ENCODE measurements around the gene FARP1. TPM values are rescaled to one million over a fixed set of nuclear protein-coding genes. Genes with fewer than 3 reads are reported as not detected.
A peak's percentile ranks its signal among the peaks of the same experiment; 100 is the strongest.

FARP1 gene
- total RNA-seq, 3 donors from 2014 or later: 0.45 to 0.86 (median 0.63) TPM

DNA sequence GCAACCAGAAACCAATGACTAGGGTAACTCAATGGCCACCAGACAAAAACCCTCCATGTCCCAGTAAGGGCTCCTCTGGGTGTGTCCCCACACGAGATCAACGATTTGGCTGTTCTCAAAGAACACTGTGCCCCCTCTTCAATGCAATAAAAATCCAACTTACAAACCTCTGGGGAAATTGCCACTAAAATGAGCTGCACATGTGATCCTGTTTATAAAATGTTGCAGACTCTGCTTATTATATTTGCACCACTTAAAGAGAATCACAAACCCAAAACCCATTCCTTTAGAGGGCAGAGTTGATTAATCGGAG, 353.5 kb downstream of the FARP1 start:
- ATAC-seq (no peak), DNase-seq (no peak)
- no peaks in the 10 kb centered on the region for H3K9me3 Mint-ChIP-seq
- H3K4me1 Mint-ChIP-seq (ENCODE audit: low read depth): peaks cover 58% of the 10 kb centered on the region
- peaks cover 13% of the 10 kb centered on the region for H3K36me3 Mint-ChIP-seq (ENCODE audit: insufficient read depth)
- no peaks in the 10 kb centered on the region for H3K27me3 Mint-ChIP-seq (ENCODE audit: low read depth)
- H3K4me3 Mint-ChIP-seq: no peak overlapping the region

DNA sequence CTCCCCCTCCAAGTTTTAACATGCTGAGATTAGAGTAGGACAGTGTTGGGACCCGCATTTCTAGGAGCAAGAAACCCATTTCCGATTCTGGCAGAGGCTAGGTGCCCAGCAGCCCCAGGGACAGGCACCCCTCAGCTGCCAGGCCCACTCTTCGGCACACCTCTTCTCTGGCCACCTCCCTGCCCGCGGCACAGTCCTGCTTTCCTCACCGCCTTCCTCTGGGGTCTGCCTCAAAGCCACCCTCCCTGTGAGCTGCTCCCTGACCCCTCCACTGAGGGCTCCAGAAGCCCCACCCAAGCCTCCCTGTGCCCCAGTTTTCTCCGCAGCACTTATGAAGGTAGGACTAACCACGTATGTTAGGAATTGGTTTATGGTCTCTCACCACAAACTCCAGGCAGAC, 354.1 kb downstream of the FARP1 start:
- H3K9me3 Mint-ChIP-seq: no peaks in the 10 kb centered on the region
- DNase-seq (no peak), ATAC-seq (no peak)
- no peaks in the 10 kb centered on the region for H3K27me3 Mint-ChIP-seq (ENCODE audit: low read depth)
- H3K36me3 Mint-ChIP-seq (ENCODE audit: insufficient read depth): peaks cover 13% of the 10 kb centered on the region
- no peak overlapping the region for H3K4me3 Mint-ChIP-seq
- H3K4me1 Mint-ChIP-seq (ENCODE audit: low read depth): peaks cover 58% of the 10 kb centered on the region

GRCh38 chr13:98500963-98501421, 358.1 kb downstream of the FARP1 start:
- Mint-ChIP-seq H3K4me3 (no peak overlapping the region), H3K36me3 (ENCODE audit: insufficient read depth) (peaks cover 27% of the 10 kb centered on the region), H3K27me3 (ENCODE audit: low read depth) (no peaks in the 10 kb centered on the region), H3K9me3 (no peaks in the 10 kb centered on the region), H3K4me1 (ENCODE audit: low read depth) (peaks cover 77% of the 10 kb centered on the region)
- no peak for ATAC-seq
- no peak for DNase-seq

DNA sequence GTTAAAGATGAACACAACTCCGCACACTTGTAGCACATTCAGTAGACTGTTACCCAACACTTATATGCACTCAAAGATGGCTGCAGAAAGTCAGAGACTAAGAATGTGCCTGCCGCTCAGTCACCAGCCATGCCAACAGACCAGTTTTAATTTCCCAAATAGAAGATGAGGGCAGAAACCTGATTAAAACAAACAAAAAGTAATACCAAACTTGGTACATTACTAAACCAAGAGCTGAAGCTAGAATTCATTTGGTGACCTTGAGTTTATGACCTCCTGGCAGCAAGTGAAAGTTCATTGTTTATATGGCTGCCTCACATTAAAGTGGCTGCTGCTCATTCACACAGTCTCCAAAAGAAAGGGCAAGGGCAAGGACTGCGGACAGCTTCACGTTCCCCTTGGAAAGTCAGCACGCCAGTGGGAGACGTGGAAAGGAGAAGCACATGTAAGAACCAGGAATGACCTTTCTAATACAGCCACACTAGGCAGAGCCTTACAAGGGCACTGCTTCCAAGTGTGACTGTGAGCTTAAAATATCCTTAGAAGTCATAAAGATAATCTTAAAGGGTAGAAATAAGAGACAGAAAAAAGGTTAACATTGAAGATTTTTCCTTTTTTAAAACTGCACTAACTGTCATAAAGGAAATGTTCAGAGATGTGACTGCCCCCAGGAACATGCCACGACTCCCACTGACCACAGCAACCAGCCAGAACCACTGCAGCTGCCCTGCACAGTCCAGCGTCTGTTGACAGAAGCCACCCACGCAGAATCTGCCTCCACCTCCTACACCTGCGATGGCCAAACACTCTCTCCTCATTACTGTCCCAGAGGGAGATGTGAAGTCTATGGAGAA, 360.5 kb downstream of the FARP1 start:
- DNase-seq (no peak), ATAC-seq (no peak)
- H3K4me3 Mint-ChIP-seq: no peak overlapping the region
- peaks cover 79% of the 10 kb centered on the region for H3K4me1 Mint-ChIP-seq (ENCODE audit: low read depth)
- H3K9me3 Mint-ChIP-seq: no peaks in the 10 kb centered on the region
- H3K36me3 Mint-ChIP-seq (ENCODE audit: insufficient read depth): peaks cover 23% of the 10 kb centered on the region
- no peaks in the 10 kb centered on the region for H3K27me3 Mint-ChIP-seq (ENCODE audit: low read depth)

DNA sequence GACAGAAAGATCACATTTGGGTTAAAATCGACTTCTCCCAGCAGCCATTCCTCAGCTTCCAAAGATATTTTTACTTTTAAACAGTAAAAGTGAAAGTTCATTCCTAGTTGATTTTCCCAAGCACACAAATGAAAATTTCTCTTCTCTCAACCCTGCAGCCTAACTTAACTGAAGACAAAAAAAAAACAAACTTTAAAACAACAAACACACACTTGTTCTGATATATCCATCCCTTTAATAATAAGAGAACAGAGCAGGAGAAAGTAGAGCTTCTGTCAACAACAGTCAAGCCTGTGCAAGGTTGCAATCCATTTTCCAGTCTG, 361.1 kb downstream of the FARP1 start:
- H3K36me3 Mint-ChIP-seq (ENCODE audit: insufficient read depth): peaks cover 22% of the 10 kb centered on the region
- no peaks in the 10 kb centered on the region for H3K9me3 Mint-ChIP-seq
- ATAC-seq (no peak), DNase-seq (no peak)
- peaks cover 84% of the 10 kb centered on the region for H3K4me1 Mint-ChIP-seq (ENCODE audit: low read depth)
- no peak overlapping the region for H3K4me3 Mint-ChIP-seq
- no peaks in the 10 kb centered on the region for H3K27me3 Mint-ChIP-seq (ENCODE audit: low read depth)

- Mint-ChIP-seq H3K36me3 (ENCODE audit: insufficient read depth) (peaks cover 22% of the 10 kb centered on the region), H3K4me3 (no peak overlapping the region)
These were observed 361.6 kb downstream of the FARP1 start for GRCh38 chr13:98504371-98504963.

More at GRCh38 chr13:98504371-98504963, 361.6 kb downstream of the FARP1 start:
- H3K27me3 Mint-ChIP-seq (ENCODE audit: low read depth): no peaks in the 10 kb centered on the region
- H3K9me3 Mint-ChIP-seq: no peaks in the 10 kb centered on the region
- peaks cover 89% of the 10 kb centered on the region for H3K4me1 Mint-ChIP-seq (ENCODE audit: low read depth)
- peak; percentile 72 to 84 for ATAC-seq
- no peak for DNase-seq

Other genes starting within 250 kb of the FARP1 start
- 100 to 1,000 TPM; 240 to 279 (median 251) TPM for gene IPO5, start 189.4 kb upstream of the FARP1 start, total RNA-seq
- not detected for gene RNF113B, start 34.2 kb downstream of the FARP1 start, total RNA-seq

Measured in activated T-cell treated with anti-CD3 and anti-CD28 coated beads, Interleukin-2, amount 50 U/mL, for 4 hours (primary cell).